Measurements from ENCODE around the gene CCDC97. TPM values are rescaled to one million over a fixed set of nuclear protein-coding genes. Genes with fewer than 3 reads are reported as not detected.

CCDC97 gene
- total and polyA plus RNA-seq, 2 of the 8 experiments (the other 6 are each of a cell fraction or from before 2014, with no cell fraction given), result 19.8 to 27.1 TPM

GRCh38 chr19:41269055-41269454 lies 40.9 kb upstream of the CCDC97 start (continued):
- no peak for TF ChIP-seq ATF2 (IDR thresholded peaks at IDR 0.05; ENCODE audit: low read length)

Measured in H1 (cell line).